Tibial nerve (tissue), 4 donors: ENCODE measurements around the gene PHETA2. TPM values are rescaled to one million over a fixed set of nuclear protein-coding genes. Genes with fewer than 3 reads are reported as not detected.

Experiments
- DNase-seq, 2 donors: peaks; one replicate each; pipeline ENCODE4 v3.0.0-alpha.2; 2019; ENCODE audit warnings: low spot score in 2 of 2
- H3K27ac ChIP-seq, 4 donors: fragments of 200-600 bp; sonication (generic) in 3 of 4; one replicate each; pipeline ENCODE4 v1.5.1; 2017 to 2019; ENCODE audit warnings: mild to moderate bottlenecking in 1 of 4
- H3K27me3 ChIP-seq, 2 donors: fragments of 200-600 bp; sonication (generic) in 1 of 2; one replicate each; pipeline versions ENCODE4 v1.5.1 to v1.6.0; 2017 to 2019
- H3K36me3 ChIP-seq, 3 donors: fragments of 200-600 bp; sonication (generic); one replicate each; pipeline ENCODE4 v1.5.1; 2018 to 2019
- H3K4me1 ChIP-seq, 4 donors: fragments of 200-600 bp; sonication (generic) in 3 of 4; one replicate each; pipeline ENCODE4 v1.5.1; 2017 to 2019
- H3K4me3 ChIP-seq, 4 donors: fragments of 200-600 bp; sonication (generic) in 3 of 4; one replicate each; pipeline ENCODE4 v1.5.1; 2017 to 2019; ENCODE audit warnings: mild to moderate bottlenecking in 1 of 4, moderate library complexity in 1 of 4
- H3K9me3 ChIP-seq, 4 donors: fragments of 200-600 bp; sonication (generic) in 3 of 4; one replicate each; pipeline ENCODE4 v1.5.1; 2017 to 2019
- EP300 ChIP-seq, 2 donors: sonication (generic); formaldehyde crosslinking; IDR thresholded peaks; one replicate each; pipeline ENCODE4 v1.6.1; 2017; ENCODE audit warnings: antibody characterized with exemption in 2 of 2, mild to moderate bottlenecking in 1 of 2
- POLR2A ChIP-seq, 2 donors: fragments of 450-650 bp; IDR thresholded peaks; one replicate each; pipeline ENCODE4 v1.6.1; 2017; ENCODE audit warnings: antibody characterized with exemption in 2 of 2, mild to moderate bottlenecking in 2 of 2, moderate library complexity in 2 of 2
- WGBS, 2 donors: methylation state at CpG; one replicate each; pipeline ENCODE4 v1.1.5; 2018; 5-methylcytosine and 5-hydroxymethylcytosine counted together
- total RNA-seq, 4 donors: library from RNA; depleted of rRNA; stranded (reverse); fragments of >200 nt; gene quantifications; one replicate each; pipeline ENCODE4 v1.1.0, GENCODE V29; 2016
- TF ChIP-seq, protein P1 (sequence below), 5 experiments: fragments of 200-600 bp in 3 of 5; fragments of 450-650 bp in 2 of 5; sonication (generic) in 3 of 5; IDR thresholded peaks; one replicate each; pipeline ENCODE4 v1.5.1; 2016 to 2019; ENCODE audit warnings: antibody characterized with exemption in 5 of 5, mild to moderate bottlenecking in 3 of 5, moderate library complexity in 2 of 5

Gene PHETA2
- total RNA-seq, 4 donors from 2014 or later, result 13.5 to 21.8 (median 16.0) TPM

DNA sequence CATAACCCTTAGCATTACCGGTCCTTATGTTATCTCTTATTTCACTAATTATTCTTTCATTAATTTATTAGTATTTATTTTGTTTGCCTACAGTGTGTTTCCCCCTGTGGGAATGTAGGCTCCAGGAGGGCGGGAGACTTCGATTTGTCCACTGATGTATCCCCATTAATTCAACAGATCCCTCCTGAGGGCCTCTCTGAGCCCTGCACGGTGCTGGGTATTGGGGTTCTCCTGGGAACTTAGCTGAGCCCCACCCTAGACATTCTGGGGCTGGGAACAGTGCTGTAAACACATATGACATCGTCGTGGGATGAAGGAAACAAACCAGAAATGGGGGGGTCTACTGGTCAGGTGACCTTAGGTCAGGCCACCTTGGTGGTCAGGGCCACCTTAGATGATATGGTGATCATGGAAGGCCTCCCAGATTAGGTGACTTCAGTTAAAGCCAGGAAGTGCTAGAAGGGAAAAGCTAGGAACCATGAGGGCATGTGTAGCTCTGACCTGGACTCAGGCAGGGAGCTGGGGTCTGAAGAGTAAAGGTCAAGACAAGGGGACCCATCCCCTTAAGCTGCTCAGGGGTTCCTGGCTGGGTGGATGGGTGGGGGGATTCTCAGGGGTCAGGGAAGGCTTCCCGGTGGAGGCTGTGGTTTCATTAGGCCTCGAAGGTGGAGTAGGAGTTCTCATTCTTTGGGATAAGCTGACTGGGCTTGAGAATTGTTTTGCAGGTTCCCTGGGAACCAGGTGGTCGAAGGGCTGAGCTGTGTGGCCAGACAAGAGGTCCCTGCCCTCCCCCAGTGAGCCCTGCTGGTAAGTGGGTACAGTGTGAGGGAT, 1.0 kb downstream of the PHETA2 start:
- H3K9me3 ChIP-seq, result no peaks in the 10 kb centered on the region
- peaks cover 0 to 20% (median 0%) of the 10 kb centered on the region in 3 donors for H3K36me3 ChIP-seq
- peak overlapping the region; percentile 75 to 93 (median 92) for H3K27ac ChIP-seq
- WGBS, 2 donors, result 55 to 58% methylated on average over 9 of the region's 9 CpGs
- peaks cover 0 to 61% (median 33%) of the 10 kb centered on the region in 4 donors for H3K4me1 ChIP-seq
- peak overlapping the region; percentile 39 to 83 (median 74) for H3K4me3 ChIP-seq
- no peak for DNase-seq
- TF ChIP-seq, protein P1, sequence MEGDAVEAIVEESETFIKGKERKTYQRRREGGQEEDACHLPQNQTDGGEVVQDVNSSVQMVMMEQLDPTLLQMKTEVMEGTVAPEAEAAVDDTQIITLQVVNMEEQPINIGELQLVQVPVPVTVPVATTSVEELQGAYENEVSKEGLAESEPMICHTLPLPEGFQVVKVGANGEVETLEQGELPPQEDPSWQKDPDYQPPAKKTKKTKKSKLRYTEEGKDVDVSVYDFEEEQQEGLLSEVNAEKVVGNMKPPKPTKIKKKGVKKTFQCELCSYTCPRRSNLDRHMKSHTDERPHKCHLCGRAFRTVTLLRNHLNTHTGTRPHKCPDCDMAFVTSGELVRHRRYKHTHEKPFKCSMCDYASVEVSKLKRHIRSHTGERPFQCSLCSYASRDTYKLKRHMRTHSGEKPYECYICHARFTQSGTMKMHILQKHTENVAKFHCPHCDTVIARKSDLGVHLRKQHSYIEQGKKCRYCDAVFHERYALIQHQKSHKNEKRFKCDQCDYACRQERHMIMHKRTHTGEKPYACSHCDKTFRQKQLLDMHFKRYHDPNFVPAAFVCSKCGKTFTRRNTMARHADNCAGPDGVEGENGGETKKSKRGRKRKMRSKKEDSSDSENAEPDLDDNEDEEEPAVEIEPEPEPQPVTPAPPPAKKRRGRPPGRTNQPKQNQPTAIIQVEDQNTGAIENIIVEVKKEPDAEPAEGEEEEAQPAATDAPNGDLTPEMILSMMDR (IDR thresholded peaks at IDR 0.05), result peak in 1 of 5 experiments; percentile 6
- TF ChIP-seq POLR2A (IDR thresholded peaks at IDR 0.05) (no peak), EP300 (IDR thresholded peaks at IDR 0.05) (no peak)
- no peaks in the 10 kb centered on the region for H3K27me3 ChIP-seq

DNA sequence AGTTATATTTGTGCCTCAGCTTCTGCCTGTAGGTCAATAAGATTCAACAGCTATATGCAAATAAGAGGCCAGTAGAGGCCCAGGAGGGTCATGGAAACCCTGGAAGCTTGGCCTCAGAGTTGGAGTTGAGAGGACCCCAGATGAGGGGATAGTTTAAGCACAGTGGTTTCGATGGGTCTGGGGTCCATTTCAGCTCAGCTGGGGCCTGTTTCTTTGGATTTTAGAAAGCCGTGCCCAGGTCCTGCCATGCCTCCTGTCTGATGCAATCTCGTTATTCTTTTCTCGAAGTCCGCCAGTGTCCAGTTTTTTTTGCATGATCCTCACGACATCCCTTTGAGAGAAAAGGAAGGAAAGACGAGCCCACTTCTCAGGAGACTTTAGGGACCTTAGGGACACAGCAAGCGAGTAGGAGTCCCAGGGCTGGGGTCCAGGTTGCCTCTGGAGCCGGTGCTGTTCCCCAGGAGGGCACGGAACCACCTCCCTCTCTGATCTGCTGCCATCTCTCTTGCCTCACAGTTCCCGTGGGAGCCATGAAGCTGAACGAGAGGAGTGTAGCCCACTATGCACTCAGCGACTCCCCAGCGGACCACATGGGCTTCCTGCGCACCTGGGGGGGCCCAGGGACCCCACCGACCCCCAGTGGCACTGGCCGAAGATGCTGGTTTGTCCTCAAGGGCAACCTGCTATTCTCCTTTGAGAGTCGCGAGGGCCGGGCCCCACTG, 2.9 kb downstream of the PHETA2 start:
- no peak for DNase-seq
- Histone ChIP-seq H3K9me3 (no peaks in the 10 kb centered on the region), H3K36me3 (peaks cover 0 to 26% (median 0%) of the 10 kb centered on the region in 3 donors), H3K27ac (peak overlapping the region in 2 of 4 donors; percentile 98 to 99), H3K4me1 (peaks cover 0 to 66% (median 35%) of the 10 kb centered on the region in 4 donors), H3K27me3 (no peaks in the 10 kb centered on the region), H3K4me3 (no peak overlapping the region)
- WGBS, 2 donors, result 88% methylated on average over 16 to 17 of the region's 20 CpGs
- TF ChIP-seq, protein P1 (IDR thresholded peaks at IDR 0.05), result no peak
- TF ChIP-seq EP300 (IDR thresholded peaks at IDR 0.05) (no peak), POLR2A (IDR thresholded peaks at IDR 0.05) (no peak)

DNA sequence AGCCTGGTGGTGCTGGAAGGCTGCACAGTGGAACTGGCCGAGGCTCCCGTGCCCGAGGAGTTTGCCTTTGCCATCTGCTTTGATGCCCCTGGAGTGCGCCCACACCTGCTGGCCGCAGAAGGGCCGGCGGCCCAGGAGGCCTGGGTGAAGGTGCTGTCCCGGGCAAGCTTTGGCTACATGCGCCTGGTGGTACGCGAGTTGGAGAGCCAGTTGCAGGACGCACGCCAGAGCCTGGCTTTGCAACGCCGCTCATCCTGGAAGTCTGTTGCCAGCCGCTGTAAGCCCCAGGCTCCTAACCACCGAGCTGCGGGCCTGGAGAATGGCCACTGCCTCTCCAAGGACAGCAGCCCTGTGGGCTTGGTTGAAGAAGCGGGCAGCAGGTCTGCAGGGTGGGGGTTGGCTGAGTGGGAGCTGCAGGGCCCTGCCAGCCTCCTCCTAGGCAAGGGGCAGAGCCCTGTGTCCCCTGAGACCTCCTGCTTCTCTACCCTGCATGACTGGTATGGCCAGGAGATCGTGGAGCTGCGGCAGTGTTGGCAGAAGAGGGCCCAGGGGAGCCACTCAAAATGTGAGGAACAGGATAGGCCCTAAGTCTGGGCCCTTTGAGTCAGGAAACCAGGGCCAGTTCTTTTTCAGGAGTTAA, 3.6 kb downstream of the PHETA2 start:
- Histone ChIP-seq H3K27ac (peak overlapping the region in 3 of 4 donors; percentile 97 to 99 (median 98)), H3K36me3 (peaks cover 0 to 33% (median 0%) of the 10 kb centered on the region in 3 donors), H3K27me3 (no peaks in the 10 kb centered on the region), H3K9me3 (no peaks in the 10 kb centered on the region), H3K4me3 (no peak overlapping the region), H3K4me1 (peaks cover 0 to 68% (median 35%) of the 10 kb centered on the region in 4 donors)
- TF ChIP-seq POLR2A (IDR thresholded peaks at IDR 0.05), result no peak
- no peak for TF ChIP-seq EP300 (IDR thresholded peaks at IDR 0.05)
- TF ChIP-seq, protein P1 (IDR thresholded peaks at IDR 0.05), result no peak
- WGBS, 2 donors, result 89 to 92% methylated on average over 13 to 16 of the region's 21 CpGs
- DNase-seq, result no peak

DNA sequence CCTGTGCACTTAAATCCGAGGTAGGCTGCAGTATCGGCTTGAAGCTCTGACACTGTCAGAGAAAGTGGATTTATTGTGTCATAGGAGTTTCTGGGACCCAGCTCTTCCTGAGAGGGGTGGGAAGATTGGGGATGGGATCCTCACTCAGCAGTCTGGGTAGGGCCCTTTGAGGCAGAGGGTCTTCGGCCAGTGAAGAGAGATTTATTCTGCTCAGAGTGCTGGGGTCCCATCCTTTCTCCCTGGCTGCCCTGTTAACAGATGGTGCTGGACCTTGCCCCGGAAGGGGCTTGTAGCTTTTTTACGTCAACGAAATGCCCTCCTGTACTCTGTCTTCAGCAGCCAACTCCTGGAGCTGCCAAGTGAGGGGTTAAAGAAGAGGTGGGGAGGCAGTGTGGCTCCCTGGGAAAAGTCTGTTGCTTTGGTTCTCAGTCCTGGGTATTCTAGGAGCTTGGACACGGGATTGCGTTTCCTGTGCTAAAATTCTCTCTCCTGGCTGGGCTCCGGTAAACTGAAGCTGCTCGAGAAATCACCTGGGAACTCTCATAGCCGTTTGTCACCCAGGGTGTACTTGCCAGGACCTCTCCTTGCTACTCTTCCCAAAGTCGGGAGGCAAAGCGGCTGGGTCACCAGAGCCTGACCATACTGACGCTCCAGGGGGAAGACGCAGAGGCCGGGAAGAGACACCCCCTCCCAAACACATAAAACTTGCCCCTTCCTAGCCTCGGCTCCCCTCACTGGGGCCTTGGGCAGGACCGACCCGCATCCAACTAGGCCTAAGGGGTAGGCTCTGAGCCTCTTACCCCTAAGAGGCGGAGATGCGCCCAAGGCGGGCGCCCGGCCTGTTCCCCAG, 4.6 kb downstream of the PHETA2 start:
- WGBS, 2 donors, result 33 to 36% methylated on average over 21 to 22 of the region's 24 CpGs
- Histone ChIP-seq H3K9me3 (no peaks in the 10 kb centered on the region), H3K27me3 (no peaks in the 10 kb centered on the region), H3K4me1 (peaks cover 0 to 71% (median 32%) of the 10 kb centered on the region in 4 donors), H3K27ac (peak overlapping the region; percentile 96 to 99 (median 98)), H3K4me3 (peak overlapping the region; percentile 47 to 79 (median 65)), H3K36me3 (peaks cover 0 to 43% (median 0%) of the 10 kb centered on the region in 3 donors)
- TF ChIP-seq, protein P1 (IDR thresholded peaks at IDR 0.05), result no peak
- TF ChIP-seq POLR2A (IDR thresholded peaks at IDR 0.05) (no peak), EP300 (IDR thresholded peaks at IDR 0.05) (no peak)
- peak in 1 of 2 donors; percentile 30 for DNase-seq
